ENCODE data around the gene GNG7. TPM values are rescaled to one million over a fixed set of nuclear protein-coding genes. Genes with fewer than 3 reads are reported as not detected.

GNG7 gene
- total RNA-seq, 2 experiments from 2014 or later, result 1.2 to 2.2 TPM

DNA sequence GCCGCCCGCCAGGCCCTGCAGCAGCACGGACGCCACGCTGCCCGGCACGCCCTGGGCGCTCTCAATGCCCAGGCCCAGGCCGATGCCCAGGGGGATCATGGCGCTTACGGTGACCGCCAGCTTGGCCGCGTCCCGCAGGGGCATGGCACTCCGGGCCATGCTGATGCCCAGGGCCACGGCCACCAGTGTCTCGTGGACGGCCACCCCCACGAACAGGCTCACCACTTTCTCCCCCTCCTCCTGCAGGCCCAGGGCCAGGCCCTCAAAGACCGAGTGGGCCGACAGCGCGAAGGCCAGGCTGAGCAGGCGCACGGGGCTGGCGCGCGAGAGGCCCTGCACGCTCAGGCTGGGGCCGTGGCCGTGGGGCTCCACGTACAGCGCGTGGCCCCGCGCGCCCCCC is 30.4 kb upstream of the GNG7 start:
- no peaks in the 10 kb centered on the region for H3K9me3 Mint-ChIP-seq
- H3K36me3 Mint-ChIP-seq, result peaks cover 23% of the 10 kb centered on the region
- ATAC-seq (ENCODE audit: low read depth) (no peak), DNase-seq (no peak)
- no peaks in the 10 kb centered on the region for H3K27me3 Mint-ChIP-seq
- POLR2A ChIA-PET, result no interaction called here
- no peak overlapping the region for H3K27ac Mint-ChIP-seq
- peaks cover 2% of the 10 kb centered on the region for H3K4me1 Mint-ChIP-seq
- H3K4me3 Mint-ChIP-seq, result no peak overlapping the region

DNA sequence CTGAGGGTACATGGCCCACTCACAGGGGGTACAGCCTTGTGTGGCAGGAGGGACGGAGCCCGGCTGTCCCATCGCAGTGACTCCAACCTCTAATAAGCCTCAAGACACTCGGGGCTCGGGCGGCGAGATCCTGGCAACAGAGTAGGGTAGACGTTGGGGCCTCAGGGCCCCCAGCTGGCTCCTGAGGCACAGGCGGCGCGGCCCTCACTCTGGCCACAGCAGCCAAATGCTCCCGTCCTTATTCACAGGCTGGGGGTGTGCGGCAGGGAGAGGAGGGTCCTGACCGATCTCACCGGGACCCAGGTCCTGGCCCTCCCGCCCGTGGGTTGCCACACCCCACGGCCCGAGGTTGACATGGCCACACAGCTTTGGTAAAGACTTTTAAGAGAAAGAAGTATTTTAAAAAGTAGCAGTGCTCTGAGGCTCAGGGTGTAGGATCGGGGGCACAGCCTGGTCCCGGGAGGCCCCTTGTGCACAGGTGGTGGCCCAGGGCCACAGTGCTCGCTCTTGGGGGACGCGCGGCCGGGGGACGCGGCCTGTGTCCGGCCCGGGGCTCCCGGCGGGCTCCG is 29.7 kb upstream of the GNG7 start:
- ATAC-seq (ENCODE audit: low read depth), result no peak
- peaks cover 22% of the 10 kb centered on the region for H3K36me3 Mint-ChIP-seq
- POLR2A ChIA-PET, result no interaction called here
- DNase-seq, result no peak
- H3K4me3 Mint-ChIP-seq, result no peak overlapping the region
- H3K27ac Mint-ChIP-seq, result no peak overlapping the region
- peaks cover 3% of the 10 kb centered on the region for H3K27me3 Mint-ChIP-seq
- H3K9me3 Mint-ChIP-seq, result no peaks in the 10 kb centered on the region
- H3K4me1 Mint-ChIP-seq, result peaks cover under 1% of the 10 kb centered on the region

DNA sequence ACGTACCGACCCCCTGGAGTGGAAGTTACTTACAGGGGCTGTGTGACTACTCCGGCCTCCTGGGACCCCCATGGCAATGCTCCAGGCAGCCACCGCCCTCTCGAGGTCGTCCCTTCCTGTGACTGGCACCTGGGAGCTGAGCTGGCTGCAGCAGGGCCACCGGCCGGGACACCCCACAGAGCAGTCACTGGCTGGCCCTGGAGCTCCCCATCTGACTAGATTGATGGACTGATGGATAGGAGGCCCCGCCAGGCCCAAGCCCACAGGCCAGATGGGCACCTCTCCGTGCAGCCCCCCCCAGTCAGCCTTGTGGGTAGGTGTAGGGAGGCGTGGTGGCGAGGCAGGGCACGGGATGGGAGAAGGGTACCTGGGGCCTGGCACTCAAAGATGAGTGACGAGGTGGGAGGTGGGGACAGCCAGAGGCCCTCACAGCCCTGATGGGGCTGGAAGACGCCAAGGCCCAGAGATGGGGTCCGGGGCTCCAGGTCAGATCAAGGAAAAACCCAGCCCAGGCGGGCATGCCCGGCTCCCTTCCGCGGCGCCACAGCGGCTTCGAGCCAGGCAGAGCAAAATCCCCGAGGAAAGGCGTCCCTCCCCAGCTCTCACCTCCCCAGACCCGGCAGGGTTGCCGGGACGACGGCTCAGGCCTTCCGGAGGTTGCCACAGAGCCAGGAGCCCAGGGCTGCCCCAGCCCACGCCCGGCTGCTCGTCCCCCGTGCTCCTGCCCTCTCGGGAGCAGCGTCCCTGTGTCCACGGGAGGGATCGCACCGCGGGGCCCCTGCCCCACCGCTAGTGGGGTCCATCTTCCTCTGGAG is 28.9 kb upstream of the GNG7 start:
- POLR2A ChIA-PET, result no interaction called here
- Mint-ChIP-seq H3K36me3 (peaks cover 13% of the 10 kb centered on the region), H3K27me3 (peaks cover 3% of the 10 kb centered on the region), H3K4me3 (no peak overlapping the region), H3K27ac (no peak overlapping the region), H3K4me1 (no peaks in the 10 kb centered on the region), H3K9me3 (no peaks in the 10 kb centered on the region)
- no peak for DNase-seq
- ATAC-seq (ENCODE audit: low read depth), result no peak

DNA sequence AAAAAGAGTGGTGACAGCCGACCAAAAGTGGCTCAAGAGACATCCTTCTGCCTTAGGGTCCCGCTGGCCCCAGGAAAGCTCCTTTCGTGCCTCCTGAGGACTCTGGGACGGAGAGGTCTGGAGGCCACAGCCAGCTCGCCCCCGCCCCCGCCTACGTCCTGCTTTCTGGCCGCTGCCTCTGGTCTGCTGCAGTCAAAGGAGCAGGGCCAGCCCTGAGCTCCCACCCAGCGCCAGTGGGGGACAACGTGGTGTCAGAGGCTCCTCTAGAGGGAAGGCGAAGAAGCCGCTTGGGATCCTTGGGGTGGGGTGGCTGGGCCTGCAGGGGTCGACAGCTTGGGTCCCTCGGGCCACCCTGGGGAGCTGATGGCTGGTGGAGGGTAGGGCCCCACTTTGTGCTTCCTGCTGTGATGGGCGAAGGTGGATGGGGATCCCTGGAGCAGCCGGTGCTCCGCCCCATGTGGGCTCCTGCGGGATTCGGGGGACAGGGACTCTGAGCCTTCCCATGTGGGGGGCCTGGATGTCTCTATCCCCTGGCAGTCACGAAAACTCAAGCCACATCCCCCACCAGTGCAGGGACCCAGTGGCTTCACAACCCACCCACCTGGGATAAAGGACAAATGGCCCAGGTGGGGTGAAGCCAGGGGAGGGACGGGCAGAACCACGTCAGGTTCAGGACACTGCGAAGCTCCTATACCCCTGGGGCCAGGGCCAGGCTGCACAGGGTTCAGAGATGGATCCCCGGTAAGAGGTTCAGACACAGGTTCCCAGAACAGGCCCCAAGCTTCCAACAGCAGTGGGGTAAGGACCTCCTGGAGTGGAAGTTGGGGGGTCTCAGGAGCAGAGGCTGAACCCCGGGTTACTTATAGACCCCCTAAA is 27.7 kb upstream of the GNG7 start:
- POLR2A ChIA-PET, result no interaction called here
- ATAC-seq (ENCODE audit: low read depth), result no peak
- peaks cover 5% of the 10 kb centered on the region for H3K27me3 Mint-ChIP-seq
- H3K4me1 Mint-ChIP-seq, result no peaks in the 10 kb centered on the region
- no peak overlapping the region for H3K27ac Mint-ChIP-seq
- DNase-seq, result no peak
- peaks cover 6% of the 10 kb centered on the region for H3K36me3 Mint-ChIP-seq
- H3K4me3 Mint-ChIP-seq, result no peak overlapping the region
- no peaks in the 10 kb centered on the region for H3K9me3 Mint-ChIP-seq

DNA sequence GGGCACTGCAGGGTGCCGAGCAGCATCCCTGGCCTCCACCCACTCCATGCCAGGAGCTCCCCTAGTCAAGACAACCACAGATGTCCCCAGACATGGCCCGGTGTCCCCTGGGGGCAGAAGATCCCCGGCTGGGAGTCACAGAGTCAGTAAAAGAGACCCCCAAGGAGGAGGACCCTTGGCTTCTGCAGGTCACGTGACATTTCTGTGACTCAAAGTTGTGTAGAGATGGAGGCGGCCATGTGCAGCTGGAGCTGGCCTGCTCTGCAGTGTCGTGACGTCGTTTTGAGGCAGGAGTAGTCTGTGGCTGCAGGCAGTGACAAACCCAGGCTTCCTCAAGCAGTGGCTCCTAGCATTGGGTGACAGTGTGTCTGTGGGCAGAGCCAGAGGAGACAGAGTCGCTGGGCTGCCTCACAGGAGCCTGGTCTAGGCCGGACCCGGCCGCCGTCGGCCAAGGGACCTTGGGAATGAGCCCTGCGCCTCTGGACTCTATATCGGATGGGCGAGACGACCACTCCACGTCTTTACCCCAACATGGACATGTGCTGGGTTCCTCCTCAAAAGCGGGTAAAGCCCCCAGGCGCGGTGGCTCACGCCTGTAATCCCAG is 26.4 kb upstream of the GNG7 start:
- no peak overlapping the region for H3K4me3 Mint-ChIP-seq
- H3K36me3 Mint-ChIP-seq, result no peaks in the 10 kb centered on the region
- no peaks in the 10 kb centered on the region for H3K9me3 Mint-ChIP-seq
- no peak for ATAC-seq (ENCODE audit: low read depth)
- H3K27ac Mint-ChIP-seq, result no peak overlapping the region
- no peak for DNase-seq
- H3K27me3 Mint-ChIP-seq, result peaks cover 5% of the 10 kb centered on the region
- no peaks in the 10 kb centered on the region for H3K4me1 Mint-ChIP-seq
- POLR2A ChIA-PET, result no interaction called here

DNA sequence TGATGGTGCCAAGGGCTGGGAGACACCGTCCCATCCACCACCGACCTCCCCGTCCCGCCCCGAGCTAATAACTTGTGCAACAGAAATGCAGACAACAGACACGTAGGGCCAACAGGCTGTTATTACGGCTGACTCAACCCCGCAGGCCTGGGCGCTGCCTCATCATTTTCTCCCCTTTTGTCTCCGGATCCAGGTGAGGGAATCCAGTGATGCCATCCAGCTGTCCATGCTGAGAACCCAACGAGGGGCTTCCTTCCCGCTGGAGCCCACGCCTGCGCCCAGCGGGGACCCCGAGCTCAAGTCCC is 25.1 kb upstream of the GNG7 start:
- POLR2A ChIA-PET, result no interaction called here
- DNase-seq (no peak), ATAC-seq (ENCODE audit: low read depth) (no peak)
- H3K9me3 Mint-ChIP-seq, result no peaks in the 10 kb centered on the region
- H3K4me1 Mint-ChIP-seq, result no peaks in the 10 kb centered on the region
- H3K4me3 Mint-ChIP-seq, result no peak overlapping the region
- no peaks in the 10 kb centered on the region for H3K36me3 Mint-ChIP-seq
- peaks cover 5% of the 10 kb centered on the region for H3K27me3 Mint-ChIP-seq
- no peak overlapping the region for H3K27ac Mint-ChIP-seq

DNA sequence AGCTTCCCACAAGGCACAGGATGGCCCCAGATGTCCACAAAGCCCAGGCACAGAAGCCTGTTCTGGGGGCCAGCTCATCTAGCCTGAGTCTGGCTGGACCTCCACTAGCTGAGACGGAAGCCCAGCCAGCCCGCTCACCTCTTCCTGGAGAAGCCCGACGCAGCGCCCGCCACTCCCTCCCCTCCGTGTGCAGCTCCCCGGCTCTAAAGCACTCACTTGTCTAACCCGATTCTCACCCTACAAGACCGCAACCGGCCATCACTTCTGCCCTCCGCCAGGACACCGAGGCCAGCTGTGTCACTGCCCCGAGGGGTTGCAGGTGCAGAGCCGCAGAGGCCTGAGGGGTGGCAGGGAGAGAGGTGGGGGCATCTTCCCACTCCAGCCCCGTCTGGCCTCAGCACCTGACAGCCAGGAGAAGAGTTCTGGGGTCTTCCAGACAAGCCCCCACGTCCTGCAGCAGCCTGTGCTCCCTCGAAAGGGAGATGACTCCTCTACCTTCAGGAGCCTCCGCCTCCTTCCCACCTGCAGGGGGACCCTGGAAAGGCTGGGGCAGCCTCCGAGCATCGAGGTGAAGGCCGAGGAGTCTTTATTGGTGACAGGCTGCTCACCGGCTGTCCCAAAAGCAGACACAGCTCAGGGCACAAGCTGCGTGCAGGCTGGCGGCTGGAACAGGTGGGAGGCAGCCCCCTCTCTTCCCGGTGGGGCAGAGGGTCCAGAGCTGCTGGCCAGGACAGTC is 24.6 kb upstream of the GNG7 start:
- DNase-seq, result no peak
- POLR2A ChIA-PET, result interaction anchor here (0.6 kb wide), 1 partner anchor 646 kb away, joined by 3 read pairs; no protein-coding TSS in a partner anchor
- ATAC-seq (ENCODE audit: low read depth), result peak; percentile 34
- Mint-ChIP-seq H3K27me3 (peaks cover 7% of the 10 kb centered on the region), H3K27ac (no peak overlapping the region), H3K36me3 (no peaks in the 10 kb centered on the region), H3K4me3 (no peak overlapping the region), H3K4me1 (no peaks in the 10 kb centered on the region), H3K9me3 (no peaks in the 10 kb centered on the region)

DNA sequence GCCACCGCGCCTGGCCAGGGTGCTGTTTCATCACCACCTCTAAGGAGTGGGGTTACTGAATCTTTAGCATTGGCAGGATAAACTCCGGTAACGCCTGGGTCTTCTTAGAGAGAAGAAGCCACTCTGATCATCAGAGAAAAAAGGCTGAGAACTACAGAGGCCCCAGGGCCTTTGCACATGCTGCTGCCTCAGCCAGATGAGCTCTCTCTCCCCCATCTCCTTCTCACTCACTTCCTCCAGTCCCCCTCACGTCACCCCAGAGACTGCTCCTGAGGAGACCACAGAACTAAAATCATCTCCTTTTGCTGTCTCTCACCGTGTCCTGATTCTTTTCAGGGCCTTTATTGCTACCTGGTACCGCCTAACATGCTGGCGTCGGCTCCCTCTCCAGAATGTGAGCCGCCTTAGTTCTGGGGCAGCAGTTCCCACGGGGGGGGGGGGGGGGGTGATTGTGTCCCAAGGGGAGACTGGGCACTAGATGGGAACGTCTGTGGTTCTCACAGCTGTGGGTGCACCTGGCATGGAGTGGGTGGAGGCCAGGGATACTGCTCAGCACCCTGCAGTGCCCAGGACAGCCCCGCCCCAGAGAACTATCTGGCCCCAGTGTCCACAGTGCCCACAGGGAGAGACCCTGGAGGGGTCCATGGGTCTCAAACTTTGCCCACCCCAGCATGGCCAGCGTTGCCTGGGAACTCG is 23.8 kb upstream of the GNG7 start:
- POLR2A ChIA-PET, result interaction anchor here (0.6 to 1.1 kb wide), 2 partner anchors 13 to 647 kb away, joined by 3 to 8 read pairs; no protein-coding TSS in a partner anchor
- Mint-ChIP-seq H3K9me3 (no peaks in the 10 kb centered on the region), H3K27me3 (peaks cover 13% of the 10 kb centered on the region), H3K4me3 (no peak overlapping the region), H3K27ac (no peak overlapping the region), H3K4me1 (no peaks in the 10 kb centered on the region), H3K36me3 (no peaks in the 10 kb centered on the region)
- no peak for DNase-seq
- ATAC-seq (ENCODE audit: low read depth), result no peak

DNA sequence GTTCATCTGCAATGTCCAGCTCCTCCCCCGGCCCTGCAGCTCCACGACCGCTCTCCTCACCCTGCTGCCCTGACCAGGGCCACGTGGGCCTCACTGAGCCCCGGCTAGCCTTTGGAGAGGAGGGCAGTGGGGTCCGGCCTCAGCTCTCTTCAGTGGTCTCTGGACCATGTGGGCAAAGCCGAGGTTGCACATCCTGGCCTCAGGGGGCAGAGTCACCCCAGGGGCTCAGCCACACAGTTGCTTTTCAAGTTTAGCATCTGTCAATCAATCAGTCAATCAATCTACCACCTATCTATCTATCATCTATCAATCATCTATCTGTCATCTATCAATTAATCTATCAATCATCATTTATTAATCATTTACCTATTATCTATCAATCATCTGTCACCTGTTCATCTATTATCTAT is 21.7 kb upstream of the GNG7 start:
- H3K4me1 Mint-ChIP-seq, result no peaks in the 10 kb centered on the region
- no peaks in the 10 kb centered on the region for H3K9me3 Mint-ChIP-seq
- peaks cover 23% of the 10 kb centered on the region for H3K27me3 Mint-ChIP-seq
- no peak overlapping the region for H3K27ac Mint-ChIP-seq
- H3K4me3 Mint-ChIP-seq, result no peak overlapping the region
- POLR2A ChIA-PET, result no interaction called here
- no peaks in the 10 kb centered on the region for H3K36me3 Mint-ChIP-seq
- DNase-seq (no peak), ATAC-seq (ENCODE audit: low read depth) (no peak)

DNA sequence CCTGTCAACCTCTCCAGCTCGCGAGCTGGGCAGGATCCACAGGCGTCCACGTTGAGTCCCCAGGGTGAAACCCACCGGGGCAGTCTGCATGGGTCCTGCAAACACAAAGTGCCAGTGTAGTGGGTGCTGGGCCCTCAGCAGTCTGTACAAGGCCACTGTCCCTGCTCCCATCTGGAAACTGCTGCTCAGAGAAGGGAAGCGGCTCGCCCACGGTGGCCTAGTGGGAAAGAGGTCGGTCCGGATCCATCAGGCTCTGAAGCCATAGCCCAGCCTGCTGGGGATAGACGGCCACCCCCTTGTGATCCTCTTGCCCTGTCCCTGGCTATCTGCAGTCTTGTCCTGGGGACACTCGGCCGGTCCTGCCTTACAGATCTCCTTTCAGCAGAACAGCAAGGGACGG is 21.3 kb upstream of the GNG7 start:
- peaks cover 26% of the 10 kb centered on the region for H3K27me3 Mint-ChIP-seq
- H3K4me1 Mint-ChIP-seq, result no peaks in the 10 kb centered on the region
- no peak overlapping the region for H3K27ac Mint-ChIP-seq
- H3K4me3 Mint-ChIP-seq, result no peak overlapping the region
- no peak for DNase-seq
- no peaks in the 10 kb centered on the region for H3K9me3 Mint-ChIP-seq
- ATAC-seq (ENCODE audit: low read depth), result no peak
- H3K36me3 Mint-ChIP-seq, result no peaks in the 10 kb centered on the region
- POLR2A ChIA-PET, result no interaction called here

DNA sequence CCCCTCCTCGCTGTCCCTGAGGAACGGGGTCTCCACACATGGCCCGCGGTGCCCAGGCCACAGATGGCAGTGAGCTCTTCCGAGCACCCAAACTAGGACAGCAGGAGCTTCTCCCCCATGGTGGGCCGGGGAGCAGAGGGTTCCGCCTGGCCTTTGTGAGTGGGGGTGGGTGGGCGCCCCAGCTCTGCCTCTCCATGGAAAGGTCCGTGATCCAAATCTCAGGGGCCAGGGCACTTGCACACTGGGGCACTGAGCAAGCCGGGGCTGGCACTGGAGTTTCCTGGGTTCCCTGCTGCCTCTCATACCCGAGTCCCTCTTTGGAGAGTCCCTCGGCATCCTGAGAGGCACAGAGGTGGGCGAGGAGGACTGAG is 20.8 kb upstream of the GNG7 start:
- Mint-ChIP-seq H3K27ac (no peak overlapping the region), H3K36me3 (no peaks in the 10 kb centered on the region), H3K4me1 (no peaks in the 10 kb centered on the region), H3K27me3 (peaks cover 26% of the 10 kb centered on the region), H3K4me3 (no peak overlapping the region), H3K9me3 (no peaks in the 10 kb centered on the region)
- DNase-seq (no peak), ATAC-seq (ENCODE audit: low read depth) (no peak)
- POLR2A ChIA-PET, result no interaction called here

DNA sequence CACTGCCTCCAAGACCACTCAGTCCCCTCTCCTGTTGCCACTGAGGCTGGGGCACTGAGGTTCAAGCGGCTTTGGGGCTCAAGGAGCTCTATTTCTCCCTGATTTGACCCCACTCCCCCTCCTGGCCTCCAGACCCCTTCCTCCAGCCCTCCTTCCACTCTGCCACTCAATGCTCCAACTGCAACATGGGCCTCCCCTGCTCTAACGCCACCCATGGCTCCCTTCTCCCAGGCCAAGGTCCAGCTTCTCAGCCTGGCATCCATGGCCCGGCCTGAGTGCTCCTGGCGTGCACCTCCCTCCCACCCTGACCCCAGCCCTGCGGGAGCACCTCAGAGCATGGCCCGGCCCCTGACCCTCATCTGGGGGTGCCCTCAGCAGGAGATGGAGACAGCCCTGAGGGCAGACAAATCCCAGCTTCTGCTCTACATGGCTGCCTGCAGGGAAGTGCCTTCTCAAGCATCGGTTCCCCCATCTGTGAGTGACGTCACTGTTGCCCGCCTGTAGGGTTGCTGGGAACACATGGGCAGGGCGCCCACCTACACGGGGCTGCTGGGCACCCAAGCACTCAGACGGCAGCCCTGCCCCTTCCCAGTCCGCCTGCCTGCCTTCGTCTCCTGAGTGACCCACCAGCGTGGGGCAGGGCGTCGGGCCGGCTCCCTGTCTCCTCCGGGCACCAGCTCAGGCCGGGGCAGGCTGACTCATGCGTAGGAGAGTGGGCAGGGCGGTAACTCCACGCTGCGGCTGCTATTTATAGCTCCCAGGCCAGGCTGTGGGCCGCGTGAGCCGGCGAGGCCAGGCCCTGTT is 20.2 kb upstream of the GNG7 start:
- no peak overlapping the region for H3K27ac Mint-ChIP-seq
- ATAC-seq (ENCODE audit: low read depth), result no peak
- no peaks in the 10 kb centered on the region for H3K36me3 Mint-ChIP-seq
- no peak overlapping the region for H3K4me3 Mint-ChIP-seq
- POLR2A ChIA-PET, result no interaction called here
- no peaks in the 10 kb centered on the region for H3K4me1 Mint-ChIP-seq
- no peaks in the 10 kb centered on the region for H3K9me3 Mint-ChIP-seq
- H3K27me3 Mint-ChIP-seq, result peaks cover 25% of the 10 kb centered on the region
- DNase-seq, result no peak
